ENCODE measurements around the gene SMCO2. TPM values are rescaled to one million over a fixed set of nuclear protein-coding genes. Genes with fewer than 3 reads are reported as not detected.
"Not testable (repeated sequence)": the region's sequence is repeated elsewhere in the genome, so short reads cannot be mapped to it uniquely, and the experiment has no call there.

SMCO2 gene
- total RNA-seq, 1 donor from 2014 or later = 1.4 TPM

GRCh38 chr12:27528788-27529187 lies 82.3 kb downstream of the SMCO2 start:
- no peak for DNase-seq
- Mint-ChIP-seq H3K4me1 (peaks cover 38% of the 10 kb centered on the region), H3K9me3 (no peaks in the 10 kb centered on the region), H3K27me3 (peaks cover 26% of the 10 kb centered on the region), H3K27ac (no peak overlapping the region), H3K4me3 (no peak overlapping the region), H3K36me3 (ENCODE audit: low read depth) (peaks cover 3% of the 10 kb centered on the region)
- intact Hi-C loops (cut with micrococcal nuclease) = loop anchor here (10.0 kb wide), 2 partner anchors 106 to 594 kb away; partner anchors contain the start of genes FGFR1OP2 and INTS13

GRCh38 chr12:27530157-27530922 lies 83.8 kb downstream of the SMCO2 start:
- H3K4me3 Mint-ChIP-seq = no peak overlapping the region
- peaks cover 5% of the 10 kb centered on the region for H3K36me3 Mint-ChIP-seq (ENCODE audit: low read depth)
- no peaks in the 10 kb centered on the region for H3K9me3 Mint-ChIP-seq
- intact Hi-C loops (cut with micrococcal nuclease) = no loop called here
- peaks cover 20% of the 10 kb centered on the region for H3K27me3 Mint-ChIP-seq
- H3K27ac Mint-ChIP-seq = no peak overlapping the region
- H3K4me1 Mint-ChIP-seq = peaks cover 41% of the 10 kb centered on the region
- no peak for DNase-seq

DNA sequence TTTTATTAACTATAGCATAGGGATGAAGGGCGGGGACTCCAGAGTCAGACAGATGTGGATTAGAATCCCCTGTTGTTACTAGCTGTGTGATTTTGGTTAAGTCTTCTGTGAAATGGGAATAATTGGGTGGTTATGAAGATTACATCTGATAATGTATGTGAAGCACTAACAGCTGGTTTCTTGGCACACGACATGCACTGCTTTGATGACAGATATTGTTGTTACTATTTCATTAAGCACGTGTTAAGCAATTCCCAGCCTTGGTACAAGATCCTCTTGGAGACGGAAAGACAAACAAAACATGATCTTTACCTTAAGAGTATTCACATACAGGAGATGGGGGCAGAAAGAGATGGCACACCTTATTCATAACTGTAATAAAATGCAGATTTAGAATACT lies 85.4 kb downstream of the SMCO2 start:
- intact Hi-C loops (cut with micrococcal nuclease) = no loop called here
- H3K9me3 Mint-ChIP-seq = no peaks in the 10 kb centered on the region
- DNase-seq = no peak
- no peak overlapping the region for H3K27ac Mint-ChIP-seq
- peaks cover 13% of the 10 kb centered on the region for H3K27me3 Mint-ChIP-seq
- H3K36me3 Mint-ChIP-seq (ENCODE audit: low read depth) = peaks cover 13% of the 10 kb centered on the region
- peaks cover 36% of the 10 kb centered on the region for H3K4me1 Mint-ChIP-seq
- no peak overlapping the region for H3K4me3 Mint-ChIP-seq

- intact Hi-C loops (cut with micrococcal nuclease) = loop anchor here (1.0 kb wide), 4 partner anchors 10 to 72 kb away; partner anchors contain the start of gene PPFIBP1
- H3K27me3 Mint-ChIP-seq = peaks cover 5% of the 10 kb centered on the region
- H3K4me3 Mint-ChIP-seq = peak overlapping the region; percentile 58
- peaks cover 14% of the 10 kb centered on the region for H3K36me3 Mint-ChIP-seq (ENCODE audit: low read depth)
- peaks cover 33% of the 10 kb centered on the region for H3K4me1 Mint-ChIP-seq
- no peaks in the 10 kb centered on the region for H3K9me3 Mint-ChIP-seq
- H3K27ac Mint-ChIP-seq = peak overlapping the region; percentile 68
- peak; percentile 78 for DNase-seq
Observed at GRCh38 chr12:27534060-27534764, 87.7 kb downstream of the SMCO2 start.

GRCh38 chr12:27534765-27535161 lies 88.2 kb downstream of the SMCO2 start:
- DNase-seq = no peak
- peak overlapping the region; percentile 58 for H3K4me3 Mint-ChIP-seq
- peaks cover 14% of the 10 kb centered on the region for H3K36me3 Mint-ChIP-seq (ENCODE audit: low read depth)
- peaks cover 34% of the 10 kb centered on the region for H3K4me1 Mint-ChIP-seq
- H3K9me3 Mint-ChIP-seq = no peaks in the 10 kb centered on the region
- H3K27me3 Mint-ChIP-seq = peaks cover 5% of the 10 kb centered on the region
- H3K27ac Mint-ChIP-seq = peak overlapping the region; percentile 68
- intact Hi-C loops (cut with micrococcal nuclease) = loop anchor here (1.0 kb wide), 4 partner anchors 10 to 72 kb away; partner anchors contain the start of gene PPFIBP1

DNA sequence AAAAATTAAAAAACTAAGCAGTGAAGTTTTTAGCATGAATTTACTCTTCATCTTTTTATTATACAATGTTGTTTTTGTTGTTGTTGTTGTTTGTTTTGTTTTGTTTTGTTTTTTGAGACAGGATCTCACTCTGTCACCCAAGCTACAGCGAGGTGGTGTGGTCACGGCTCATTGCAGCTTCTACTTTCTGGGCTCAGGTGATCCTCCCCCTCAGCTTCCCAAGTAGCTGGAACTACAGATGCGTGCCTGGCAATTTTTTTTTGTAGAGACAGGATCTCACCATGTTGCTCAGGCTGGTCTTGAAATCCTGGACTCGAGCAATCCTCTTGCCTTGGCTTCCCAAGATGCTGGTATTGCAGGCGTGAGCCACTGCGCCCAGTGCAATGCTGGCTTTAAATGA lies 88.8 kb downstream of the SMCO2 start:
- intact Hi-C loops (cut with micrococcal nuclease) = no loop called here
- no peak overlapping the region for H3K27ac Mint-ChIP-seq
- peaks cover 5% of the 10 kb centered on the region for H3K27me3 Mint-ChIP-seq
- DNase-seq = no peak
- peaks cover 14% of the 10 kb centered on the region for H3K36me3 Mint-ChIP-seq (ENCODE audit: low read depth)
- H3K4me1 Mint-ChIP-seq = peaks cover 29% of the 10 kb centered on the region
- no peaks in the 10 kb centered on the region for H3K9me3 Mint-ChIP-seq
- H3K4me3 Mint-ChIP-seq = no peak overlapping the region

DNA sequence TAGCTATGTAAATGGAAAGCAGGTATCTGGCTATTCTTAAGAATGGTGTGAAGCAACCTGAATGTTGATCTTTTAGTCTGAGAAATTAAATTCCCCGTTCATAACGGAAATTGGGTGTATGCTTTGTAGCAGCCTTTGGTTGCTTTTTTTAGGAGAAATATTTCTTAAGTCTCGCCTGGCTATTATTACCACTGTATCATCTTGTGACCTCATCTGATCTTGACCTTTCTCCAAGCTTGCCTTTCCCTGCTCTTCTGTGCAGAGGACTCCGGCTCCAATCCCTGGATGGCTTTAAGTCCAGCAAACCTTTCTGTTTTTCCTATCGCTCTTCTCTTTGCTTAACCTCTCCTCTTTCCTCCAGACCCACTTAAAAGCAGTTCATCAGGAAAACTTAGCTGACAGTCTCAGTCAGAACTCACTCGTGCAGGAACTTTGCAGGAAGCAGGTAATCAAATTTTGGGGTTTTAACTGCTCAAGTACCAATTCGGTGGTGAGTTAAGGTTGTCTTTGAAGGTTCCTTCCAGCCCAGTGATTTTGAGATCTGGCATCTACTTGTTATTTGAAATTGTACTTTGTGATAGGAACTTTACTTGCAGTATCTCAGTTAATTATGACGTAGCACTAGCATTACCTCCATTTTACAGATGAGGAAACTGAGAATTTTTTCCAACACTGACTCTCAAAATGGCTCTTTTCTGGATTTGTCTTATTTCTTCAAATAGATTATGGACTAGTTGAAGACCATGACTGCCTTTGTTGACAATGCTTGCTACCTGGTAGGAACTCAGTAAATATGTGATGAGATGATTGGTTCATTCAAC lies 91.5 kb downstream of the SMCO2 start:
- Mint-ChIP-seq H3K27me3 (peaks cover 6% of the 10 kb centered on the region), H3K9me3 (no peaks in the 10 kb centered on the region), H3K27ac (no peak overlapping the region), H3K36me3 (ENCODE audit: low read depth) (peaks cover 17% of the 10 kb centered on the region), H3K4me3 (no peak overlapping the region), H3K4me1 (peaks cover 21% of the 10 kb centered on the region)
- DNase-seq = no peak
- intact Hi-C loops (cut with micrococcal nuclease) = no loop called here

- H3K4me1 Mint-ChIP-seq = peaks cover 13% of the 10 kb centered on the region
- H3K27me3 Mint-ChIP-seq = peaks cover 3% of the 10 kb centered on the region
- peaks cover under 1% of the 10 kb centered on the region for H3K9me3 Mint-ChIP-seq
- DNase-seq = no peak
- no peak overlapping the region for H3K27ac Mint-ChIP-seq
- intact Hi-C loops (cut with micrococcal nuclease) = no loop called here
- peaks cover 21% of the 10 kb centered on the region for H3K36me3 Mint-ChIP-seq (ENCODE audit: low read depth)
- H3K4me3 Mint-ChIP-seq = no peak overlapping the region
Observed at GRCh38 chr12:27539191-27539631, 92.7 kb downstream of the SMCO2 start.

- DNase-seq = no peak
- intact Hi-C loops (cut with micrococcal nuclease) = no loop called here
- Mint-ChIP-seq H3K9me3 (peaks cover 6% of the 10 kb centered on the region), H3K36me3 (ENCODE audit: low read depth) (peaks cover 23% of the 10 kb centered on the region), H3K4me1 (peaks cover 5% of the 10 kb centered on the region), H3K4me3 (no peak overlapping the region), H3K27ac (no peak overlapping the region), H3K27me3 (peaks cover 7% of the 10 kb centered on the region)
Observed at GRCh38 chr12:27541031-27541719, 94.6 kb downstream of the SMCO2 start.

- H3K36me3 Mint-ChIP-seq (ENCODE audit: low read depth) = peaks cover 18% of the 10 kb centered on the region
- peaks cover 7% of the 10 kb centered on the region for H3K27me3 Mint-ChIP-seq
- peaks cover 6% of the 10 kb centered on the region for H3K9me3 Mint-ChIP-seq
- no peak overlapping the region for H3K4me3 Mint-ChIP-seq
- DNase-seq = no peak
- H3K4me1 Mint-ChIP-seq = peaks cover 5% of the 10 kb centered on the region
- no peak overlapping the region for H3K27ac Mint-ChIP-seq
- intact Hi-C loops (cut with micrococcal nuclease) = no loop called here
Observed at GRCh38 chr12:27542628-27543027, 96.1 kb downstream of the SMCO2 start.

GRCh38 chr12:27544858-27545257 lies 98.3 kb downstream of the SMCO2 start:
- H3K27me3 Mint-ChIP-seq; intact Hi-C loops (cut with micrococcal nuclease); H3K4me3 Mint-ChIP-seq; DNase-seq; H3K9me3 Mint-ChIP-seq; H3K27ac Mint-ChIP-seq: not testable (repeated sequence)
- H3K36me3 Mint-ChIP-seq (ENCODE audit: low read depth) = peaks cover 15% of the 10 kb centered on the region
- H3K4me1 Mint-ChIP-seq = peaks cover 12% of the 10 kb centered on the region

DNA sequence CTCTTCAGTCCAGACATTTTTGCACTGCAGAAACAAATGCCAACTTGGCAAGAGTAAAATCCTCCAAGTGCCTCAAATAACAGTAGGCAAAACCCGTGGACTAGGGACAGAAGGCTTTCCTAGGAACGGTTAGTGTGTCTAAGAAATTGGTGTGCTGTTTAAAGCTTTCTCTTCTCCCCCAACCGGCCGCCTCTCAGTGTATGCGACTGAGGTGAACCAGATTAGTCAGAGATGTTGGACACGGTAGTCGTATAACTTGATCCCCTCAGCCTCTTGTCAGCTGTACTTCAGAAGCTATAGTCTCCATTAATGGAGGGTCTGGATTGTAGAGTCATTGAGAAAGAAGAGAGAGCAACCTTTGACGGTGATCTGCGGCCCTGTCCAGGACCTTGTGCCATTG lies 99.1 kb downstream of the SMCO2 start:
- Mint-ChIP-seq H3K27me3 (peaks cover 7% of the 10 kb centered on the region), H3K4me1 (peaks cover 14% of the 10 kb centered on the region), H3K4me3 (no peak overlapping the region), H3K27ac (no peak overlapping the region), H3K36me3 (ENCODE audit: low read depth) (peaks cover 15% of the 10 kb centered on the region), H3K9me3 (peaks cover 6% of the 10 kb centered on the region)
- intact Hi-C loops (cut with micrococcal nuclease) = no loop called here
- DNase-seq = no peak

DNA sequence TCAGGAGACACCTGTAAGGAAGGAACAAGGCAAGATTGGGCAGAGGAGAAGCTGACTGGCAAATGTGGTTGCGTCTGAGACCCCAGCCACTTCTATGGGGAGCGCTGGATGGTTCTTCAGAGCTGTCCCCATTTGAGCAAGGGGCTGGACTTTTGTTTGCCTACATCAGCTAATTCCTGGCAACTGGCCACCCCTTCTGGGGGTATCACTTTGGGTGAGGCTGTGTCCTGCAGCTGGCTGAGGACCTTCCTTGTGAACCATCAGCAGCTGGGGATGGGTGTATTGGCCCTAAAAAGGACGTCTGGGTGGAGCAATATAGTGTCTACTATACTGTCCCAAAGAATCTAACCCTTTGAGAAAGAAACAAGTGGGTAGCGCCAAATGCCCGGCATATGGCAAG lies 101.1 kb downstream of the SMCO2 start:
- Mint-ChIP-seq H3K4me1 (peaks cover 14% of the 10 kb centered on the region), H3K9me3 (peaks cover 6% of the 10 kb centered on the region)

More for the DNA sequence above, 101.1 kb downstream of the SMCO2 start:
- no peak overlapping the region for H3K27ac Mint-ChIP-seq
- H3K4me3 Mint-ChIP-seq = no peak overlapping the region
- H3K27me3 Mint-ChIP-seq = peaks cover 6% of the 10 kb centered on the region
- peaks cover 11% of the 10 kb centered on the region for H3K36me3 Mint-ChIP-seq (ENCODE audit: low read depth)
- DNase-seq = no peak
- intact Hi-C loops (cut with micrococcal nuclease) = no loop called here
